Erythroblast (primary cell): ENCODE measurements around the gene AMOTL1.

Experiments used
- GATA1 ChIP-seq: IDR thresholded peaks from 2 replicates; pipeline ENCODE4 v1.6.1; 2011; ENCODE audit warnings: low read depth, mild to moderate bottlenecking, control low read depth, low read length, moderate library complexity
- POLR2A ChIP-seq: IDR thresholded peaks from 2 replicates; pipeline ENCODE4 v1.6.1; 2011; ENCODE audit warnings: mild to moderate bottlenecking, low read length

DNA sequence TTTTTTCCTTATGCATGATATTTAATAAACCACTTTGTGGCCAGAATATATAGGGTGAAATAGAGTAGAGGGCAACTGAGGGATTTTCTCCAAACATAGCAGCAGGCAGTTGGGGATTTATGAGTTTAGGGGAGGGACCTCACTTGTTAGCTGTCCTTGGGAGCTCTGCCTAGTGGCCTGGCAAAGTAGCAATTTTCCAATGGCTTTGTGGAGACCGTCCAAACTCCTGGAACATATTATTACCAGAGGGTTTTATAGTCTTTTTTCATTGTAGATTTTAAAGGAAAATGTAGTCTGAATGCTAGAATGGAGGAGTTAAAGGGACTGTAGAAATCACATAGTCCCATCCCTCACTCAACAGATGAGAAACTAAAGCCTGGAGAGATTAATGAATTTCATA lies 32.3 kb downstream of the AMOTL1 start:
- no peak for TF ChIP-seq POLR2A
- TF ChIP-seq GATA1 = no peak
